Uterus (tissue), 2 donors: ENCODE measurements around the gene NR1H3.

Source experiments
- CTCF ChIP-seq, 4 experiments: fragments of 200-600 bp in 2 of 4; fragments of 450-650 bp in 2 of 4; sonication (generic) in 2 of 4; IDR thresholded peaks; one replicate each; pipeline ENCODE4 v1.5.1; 2016 to 2019; ENCODE audit warnings: antibody characterized with exemption in 4 of 4, mild to moderate bottlenecking in 2 of 4, moderate library complexity in 1 of 4
- POLR2A ChIP-seq, 2 donors: fragments of 450-650 bp; IDR thresholded peaks; one replicate each; pipeline ENCODE4 v1.6.1; 2016; ENCODE audit warnings: antibody characterized with exemption in 2 of 2, mild to moderate bottlenecking in 1 of 2, moderate library complexity in 1 of 2

DNA sequence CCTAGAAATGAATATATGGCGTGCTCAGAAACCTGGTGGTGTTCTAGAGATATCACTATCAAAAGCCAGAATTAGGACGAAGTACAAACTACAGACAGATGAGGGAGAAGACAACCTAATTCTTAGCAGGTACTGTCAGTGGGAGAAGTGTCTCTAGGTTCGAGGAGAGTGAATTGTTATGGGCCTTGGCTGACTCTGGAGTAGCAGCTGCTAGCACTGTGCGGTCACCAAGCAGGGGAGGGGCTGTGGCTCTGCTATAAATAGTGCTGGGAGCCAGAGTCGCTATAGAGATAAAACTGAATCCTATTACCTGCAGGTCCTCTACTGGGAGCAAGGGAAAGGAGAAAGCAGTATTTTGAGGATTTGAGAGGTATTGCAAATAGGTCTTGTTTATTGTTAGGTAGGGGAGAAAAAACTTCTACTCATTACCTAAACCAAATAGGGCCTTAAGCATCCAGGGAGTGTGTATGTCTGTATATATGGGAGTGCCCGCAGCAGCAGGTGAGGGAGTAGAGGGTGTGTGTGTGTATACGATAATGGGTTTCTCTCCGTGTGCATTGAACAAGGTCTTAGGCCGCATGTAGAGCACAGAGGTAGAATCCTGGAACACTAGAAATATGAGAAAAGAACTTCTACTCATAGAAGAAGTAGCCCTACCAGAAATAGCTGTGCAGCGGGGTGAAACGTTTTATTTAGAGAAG, 14.3 kb downstream of the NR1H3 start:
- TF ChIP-seq POLR2A (IDR thresholded peaks at IDR 0.05) (no peak), CTCF (IDR thresholded peaks at IDR 0.05) (no peak)
